IMR-90 (cell line): ENCODE measurements around the gene RAF1. TPM values are rescaled to one million over a fixed set of nuclear protein-coding genes. Genes with fewer than 3 reads are reported as not detected.

Experiments
- ATAC-seq: fragments of 200-7000 bp; cut with Tn5 transposase; 2 replicates; pipeline ENCODE4 v1.9.1; 2020; ENCODE audit warnings: low read depth, mild to moderate bottlenecking, moderate library complexity
- BruUV-seq: library from RNA; stranded (reverse); fragments of 400-500 nt; replicated peaks from 2 replicates; lab custom pipeline; 2021; lab: Mats Ljungman, UMichigan
- CTCF ChIA-PET: fragments of 300-600 bp; formaldehyde crosslinking; extraction: SDS; loops from one replicate; lab custom pipeline; 2021; ENCODE audit warnings: antibody characterized with exemption; lab: Yijun Ruan, JAX
- POLR2A ChIA-PET: fragments of 300-600 bp; sonication (Branson Sonifier 250); formaldehyde crosslinking; loops from one replicate; lab custom pipeline; 2022; ENCODE audit warnings: antibody characterized with exemption; ENCODE audit not compliant: unreplicated experiment; lab: Charles Lee
- DNase-seq: peaks from one replicate; pipeline ENCODE4 v3.0.0; 2013
- H2AFZ ChIP-seq: replicated peaks from 2 replicates; pipeline ENCODE3; 2013; ENCODE audit warnings: low read length, mild to moderate bottlenecking; ENCODE audit not compliant: poor library complexity
- H2AK5ac ChIP-seq: 2 replicates; pipeline ENCODE4 v1.6.1; 2013; ENCODE audit warnings: low read depth, low read length, inconsistent platforms
- H2AK9ac ChIP-seq: replicated peaks from 2 replicates; pipeline ENCODE3; 2013; ENCODE audit warnings: mild to moderate bottlenecking, low read depth, low read length, moderate library complexity; ENCODE audit not compliant: poor library complexity
- H2BK120ac ChIP-seq: 2 replicates; pipeline ENCODE4 v1.6.1; 2013; ENCODE audit warnings: low read depth, low read length, inconsistent platforms
- H2BK15ac ChIP-seq: 3 replicates; pipeline ENCODE4 v1.6.1; 2013; ENCODE audit warnings: low read depth, low read length, inconsistent platforms
- H2BK20ac ChIP-seq: 2 replicates; pipeline ENCODE4 v1.6.1; 2013; ENCODE audit warnings: low read depth, mild to moderate bottlenecking, inconsistent platforms, low read length, moderate library complexity
- H2BK5ac ChIP-seq: 2 replicates; pipeline ENCODE4 v1.6.1; 2013; ENCODE audit warnings: mild to moderate bottlenecking, low read depth, low read length, inconsistent platforms; ENCODE audit not compliant: poor library complexity, severe bottlenecking
- H3K14ac ChIP-seq: replicated peaks from 2 replicates; pipeline ENCODE4 v1.6.1; 2013; ENCODE audit warnings: low read depth, low read length, inconsistent platforms
- H3K18ac ChIP-seq: 2 replicates; pipeline ENCODE4 v1.6.1; 2013; ENCODE audit warnings: low read depth, low read length, control low read depth
- H3K23ac ChIP-seq: 2 replicates; pipeline ENCODE4 v1.6.1; 2013; ENCODE audit warnings: low read depth, low read length, inconsistent platforms
- H3K27ac ChIP-seq: 2 replicates; pipeline ENCODE4 v1.5.1; 2013; ENCODE audit warnings: mild to moderate bottlenecking, control low read depth, low read length; ENCODE audit not compliant: insufficient read depth
- H3K27me3 ChIP-seq: 2 replicates; pipeline ENCODE4 v1.6.1; 2013; ENCODE audit warnings: low read length; ENCODE audit not compliant: control insufficient read depth, insufficient read depth
- H3K36me3 ChIP-seq: 2 replicates; pipeline ENCODE4 v1.6.1; 2013; ENCODE audit warnings: low read length, mixed read lengths; ENCODE audit not compliant: control insufficient read depth, insufficient read depth
- H3K4ac ChIP-seq: 2 replicates; pipeline ENCODE4 v1.6.1; 2013; ENCODE audit warnings: low read depth, low read length, inconsistent platforms
- H3K4me1 ChIP-seq: 2 replicates; pipeline ENCODE4 v1.6.1; 2013; ENCODE audit warnings: low read length, mixed read lengths; ENCODE audit not compliant: control insufficient read depth, insufficient read depth
- H3K4me2 ChIP-seq: 2 replicates; pipeline ENCODE4 v1.6.1; 2013; ENCODE audit warnings: low read depth, mild to moderate bottlenecking, control low read depth, low read length, moderate library complexity
- H3K4me3 ChIP-seq: 2 replicates; pipeline ENCODE4 v1.5.1; 2013; ENCODE audit warnings: low read depth, mild to moderate bottlenecking, control low read depth, low read length, moderate library complexity; ENCODE audit not compliant: insufficient read depth
- H3K56ac ChIP-seq: 2 replicates; pipeline ENCODE4 v1.6.1; 2013; ENCODE audit warnings: low read length, inconsistent platforms; ENCODE audit not compliant: insufficient read depth; ENCODE audit errors: extremely low read depth
- H3K79me1 ChIP-seq, 2 experiments: 2 replicates each; pipeline ENCODE4 v1.6.1; 2013; ENCODE audit warnings: low read length in 2 of 2, inconsistent platforms in 1 of 2, low read depth in 1 of 2
- H3K9ac ChIP-seq: 2 replicates; pipeline ENCODE4 v1.6.1; 2013; ENCODE audit warnings: low read depth, low read length, control low read depth
- H3K9me1 ChIP-seq: 2 replicates; pipeline ENCODE4 v1.6.1; 2013; ENCODE audit warnings: low read length, inconsistent platforms; ENCODE audit not compliant: insufficient read depth
- H3K9me3 ChIP-seq: 2 replicates; pipeline ENCODE4 v1.6.1; 2013; ENCODE audit warnings: low read length; ENCODE audit not compliant: control insufficient read depth, insufficient read depth
- H4K20me1 ChIP-seq: 2 replicates; pipeline ENCODE4 v1.6.1; 2013; ENCODE audit warnings: low read length, inconsistent platforms; ENCODE audit not compliant: insufficient read depth
- H4K5ac ChIP-seq: 2 replicates; pipeline ENCODE4 v1.6.1; 2013; ENCODE audit warnings: mild to moderate bottlenecking, low read depth, low read length, control low read depth
- H4K8ac ChIP-seq, 2 experiments: 2 replicates each; pipeline ENCODE4 v1.6.1; 2013; ENCODE audit warnings: low read depth in 2 of 2, low read length in 2 of 2, control low read depth in 1 of 2, inconsistent platforms in 1 of 2
- H4K91ac ChIP-seq: 2 replicates; pipeline ENCODE4 v1.6.1; 2013; ENCODE audit warnings: low read depth, low read length, inconsistent platforms; ENCODE audit not compliant: insufficient read depth
- CEBPB ChIP-seq: IDR thresholded peaks from 2 replicates; pipeline ENCODE4 v1.6.1; 2012; ENCODE audit warnings: low read depth, low read length, improper control_type of control experiment
- RAD21 ChIP-seq: IDR thresholded peaks from 2 replicates; pipeline ENCODE4 v1.6.1; 2012; ENCODE audit warnings: low read length, improper control_type of control experiment
- WGBS, 2 experiments: methylation state at CpG; one replicate each; pipeline versions ENCODE4 v1.1.5 to v1.1.7; 2013; ENCODE audit warnings: missing lambda C conversion rate in 2 of 2; ENCODE audit not compliant: insufficient read length in 1 of 2; ENCODE audit errors: extremely low coverage in 2 of 2; 5-methylcytosine and 5-hydroxymethylcytosine counted together
- dilution Hi-C: fragments of 300-500 bp; cut with HindIII; formaldehyde crosslinking; loops from one replicate; pipeline ENCODE4 v1.14.3; 2018; ENCODE audit warnings: low sequenced_read_pairs; ENCODE audit not compliant: unreplicated experiment
- in situ Hi-C: fragments of 300-500 bp; cut with MboI; formaldehyde crosslinking; loops from 3 replicates; pipeline ENCODE4 v1.14.3; 2019; ENCODE audit warnings: low sequenced_read_pairs, inconsistent platforms, mixed read lengths
- intact Hi-C: fragments of 100-400 bp; cut with micrococcal nuclease; formaldehyde crosslinking; loops from 2 replicates; pipeline ENCODE4 v1.10.0; 2022
- polyA plus RNA-seq, 3 experiments: library from polyadenylated mRNA; depleted of rRNA; stranded (reverse); fragments of >200 nt; gene quantifications; 2 replicates each; pipeline ENCODE4 v1.2.3, GENCODE V29; 2012; ENCODE audit warnings: low replicate concordance in 1 of 3
- total RNA-seq: library from RNA; depleted of rRNA; stranded (reverse); fragments of >200 nt; gene quantifications from 2 replicates; pipeline ENCODE4 v1.2.3, GENCODE V29; 2012

The RAF1 gene
- total and polyA plus RNA-seq, 2 of the 4 experiments (the other 2 are of a cell fraction), result 115 to 151 TPM

DNA sequence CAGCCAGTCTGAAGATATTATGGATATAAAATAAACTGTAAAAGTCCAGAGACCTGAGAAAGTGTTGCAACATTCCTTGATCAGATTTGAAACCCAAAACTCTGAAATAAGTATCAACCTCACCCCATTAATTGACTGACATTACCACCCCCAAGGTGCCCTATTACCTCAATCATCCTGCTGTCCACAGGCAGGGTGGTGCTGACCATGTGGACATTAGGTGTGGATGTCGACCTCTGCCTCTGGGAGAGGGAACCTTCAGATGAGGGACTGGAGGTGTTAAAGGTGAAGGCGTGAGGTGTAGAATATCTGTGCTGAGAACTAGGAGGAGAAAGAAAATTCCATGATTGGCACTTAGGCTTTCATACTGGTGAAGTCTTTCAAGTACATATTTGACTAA is 59.9 kb downstream of the RAF1 start:
- no peak overlapping the region for H3K4me2 ChIP-seq
- no peak overlapping the region for H3K14ac ChIP-seq
- H3K27ac ChIP-seq, result no peak overlapping the region
- H4K20me1 ChIP-seq, result peaks cover 18% of the 10 kb centered on the region; the same call in 1 of the 2 replicates
- dilution Hi-C loops (no loop called here), in situ Hi-C loops (no loop called here), intact Hi-C loops (loop anchor here (5.0 kb wide), 1 partner anchor 58 kb away; the partner anchor contains the start of gene RAF1)
- no peak overlapping the region for H3K18ac ChIP-seq
- CTCF ChIA-PET, result no interaction called here
- no peak overlapping the region for H3K9ac ChIP-seq
- peaks cover 33% of the 10 kb centered on the region for H3K36me3 ChIP-seq
- H2BK20ac ChIP-seq, result no peak overlapping the region
- H2AFZ ChIP-seq, result no peak overlapping the region
- H2BK120ac ChIP-seq, result no peak overlapping the region
- H3K9me3 ChIP-seq, result no peaks in the 10 kb centered on the region
- no peak overlapping the region for H4K8ac ChIP-seq
- no TSS peak for BruUV-seq
- no peak overlapping the region for H2AK9ac ChIP-seq
- no peaks in the 10 kb centered on the region for H3K27me3 ChIP-seq
- DNase-seq, result no peak
- no peak overlapping the region for H3K56ac ChIP-seq
- peaks cover 8% of the 10 kb centered on the region for H3K9me1 ChIP-seq
- peaks cover 2% of the 10 kb centered on the region; the same call in 1 of the 2 replicates for H3K4me1 ChIP-seq
- no CpG with 5 or more reads among the region's 2 CpGs for WGBS, 2 experiments
- H4K91ac ChIP-seq, result no peak overlapping the region
- TF ChIP-seq RAD21 (no peak), CEBPB (peak; percentile 30; the same call in 1 of the 2 replicates)
- H3K23ac ChIP-seq, result no peak overlapping the region; the same call in 1 of the 2 replicates
- H2BK15ac ChIP-seq, result no peak overlapping the region
- POLR2A ChIA-PET, result no interaction called here
- H3K79me1 ChIP-seq, result peaks cover 28 to 57% of the 10 kb centered on the region in 2 experiments; a peak in 3 of 4 replicates
- H3K4ac ChIP-seq, result no peak overlapping the region
- ATAC-seq, result no peak
- H4K5ac ChIP-seq, result no peak overlapping the region
- H2AK5ac ChIP-seq, result no peak overlapping the region
- H3K4me3 ChIP-seq, result no peak overlapping the region
- H2BK5ac ChIP-seq, result no peak overlapping the region
